Thoracic aorta (tissue), 2 donors: ENCODE measurements around the gene CPA3. TPM values are rescaled to one million over a fixed set of nuclear protein-coding genes. Genes with fewer than 3 reads are reported as not detected.

Experiments used
- ATAC-seq: fragments of 150-250 bp; one replicate; pipeline ENCODE4 v1.8.0; 2017; ENCODE audit warnings: low read depth; ENCODE audit not compliant: insufficient number of reproducible peaks, low FRiP score
- DNase-seq: peaks from one replicate; pipeline ENCODE4 v3.0.0-alpha.2; 2020; ENCODE audit warnings: low spot score
- H3K27ac ChIP-seq, 2 donors: fragments of 200-600 bp; sonication (generic); 1 replicate in 1 of 2; 2 replicates in 1 of 2; pipeline ENCODE4 v1.5.1; 2016; ENCODE audit warnings: mild to moderate bottlenecking in 2 of 2, moderate library complexity in 2 of 2
- H3K27me3 ChIP-seq: fragments of 200-600 bp; sonication (generic); replicated peaks from 2 replicates; pipeline ENCODE4 v1.6.0; 2016; ENCODE audit warnings: mild to moderate bottlenecking; ENCODE audit not compliant: insufficient read depth
- H3K36me3 ChIP-seq: fragments of 200-600 bp; sonication (generic); one replicate; pipeline ENCODE4 v1.5.1; 2016
- H3K4me1 ChIP-seq, 2 donors: fragments of 200-600 bp; sonication (generic); 1 replicate in 1 of 2; 2 replicates in 1 of 2; pipeline versions ENCODE4 v1.5.1 to v1.6.0; 2016; ENCODE audit warnings: low read depth in 2 of 2, mild to moderate bottlenecking in 1 of 2; ENCODE audit not compliant: control insufficient read depth in 1 of 2
- H3K4me3 ChIP-seq: fragments of 200-600 bp; sonication (generic); 2 replicates; pipeline ENCODE4 v1.5.1; 2016; ENCODE audit warnings: mild to moderate bottlenecking
- H3K9me3 ChIP-seq: fragments of 200-600 bp; sonication (generic); 2 replicates; pipeline ENCODE4 v1.5.1; 2016
- CTCF ChIP-seq: fragments of 200-600 bp; sonication (generic); IDR thresholded peaks from one replicate; pipeline ENCODE4 v1.5.1; 2019; ENCODE audit warnings: antibody characterized with exemption
- total RNA-seq, 2 donors: library from RNA; depleted of rRNA; stranded (reverse); fragments of >200 nt; gene quantifications; one replicate each; pipeline versions ENCODE4 v1.1.0 to v1.2.3, GENCODE V29; 2016

CPA3 gene
- total RNA-seq, 2 donors from 2014 or later, result 19.5 to 31.8 TPM

- no peak overlapping the region for H3K4me3 ChIP-seq
- no peaks in the 10 kb centered on the region for H3K36me3 ChIP-seq
- DNase-seq, result no peak
- no peak for ATAC-seq
- H3K27ac ChIP-seq, result no peak overlapping the region
- H3K4me1 ChIP-seq, result no peaks in the 10 kb centered on the region
- no peaks in the 10 kb centered on the region for H3K9me3 ChIP-seq
- TF ChIP-seq CTCF, result no peak
- H3K27me3 ChIP-seq, result no peaks in the 10 kb centered on the region
These were observed 24.7 kb downstream of the CPA3 start for GRCh38 chr3:148889828-148890227.

GRCh38 chr3:148896062-148896461 lies 31.0 kb downstream of the CPA3 start:
- Histone ChIP-seq H3K36me3 (no peaks in the 10 kb centered on the region), H3K27me3 (no peaks in the 10 kb centered on the region), H3K4me3 (no peak overlapping the region), H3K4me1 (no peaks in the 10 kb centered on the region), H3K27ac (no peak overlapping the region), H3K9me3 (no peaks in the 10 kb centered on the region)
- ATAC-seq (no peak), DNase-seq (no peak)
- TF ChIP-seq CTCF, result no peak

- ATAC-seq, result no peak
- TF ChIP-seq CTCF, result no peak
- no peak overlapping the region for H3K4me3 ChIP-seq
These were observed 37.1 kb downstream of the CPA3 start for GRCh38 chr3:148901987-148902791.

GRCh38 chr3:148903022-148903442 lies 37.9 kb downstream of the CPA3 start:
- no peak overlapping the region for H3K27ac ChIP-seq
- no peak for TF ChIP-seq CTCF
- H3K27me3 ChIP-seq, result no peaks in the 10 kb centered on the region
- ATAC-seq (no peak), DNase-seq (no peak)
- H3K4me3 ChIP-seq, result no peak overlapping the region
- H3K36me3 ChIP-seq, result no peaks in the 10 kb centered on the region
- no peaks in the 10 kb centered on the region for H3K9me3 ChIP-seq
- H3K4me1 ChIP-seq, result no peaks in the 10 kb centered on the region

More at GRCh38 chr3:148901987-148902791, 37.1 kb downstream of the CPA3 start:
- Histone ChIP-seq H3K4me1 (no peaks in the 10 kb centered on the region), H3K9me3 (no peaks in the 10 kb centered on the region), H3K27me3 (no peaks in the 10 kb centered on the region), H3K36me3 (no peaks in the 10 kb centered on the region), H3K27ac (no peak overlapping the region)
- DNase-seq, result no peak

- Histone ChIP-seq H3K27ac (no peak overlapping the region), H3K9me3 (no peaks in the 10 kb centered on the region), H3K36me3 (no peaks in the 10 kb centered on the region), H3K4me1 (no peaks in the 10 kb centered on the region), H3K4me3 (no peak overlapping the region), H3K27me3 (no peaks in the 10 kb centered on the region)
- no peak for TF ChIP-seq CTCF
- no peak for ATAC-seq
- DNase-seq, result no peak
These were observed 38.8 kb downstream of the CPA3 start for GRCh38 chr3:148903941-148904340.
